Endothelial cell of umbilical vein (primary cell): ENCODE results near the gene CSGALNACT2. TPM values are rescaled to one million over a fixed set of nuclear protein-coding genes. Genes with fewer than 3 reads are reported as not detected.

ENCODE experiments used
- BruUV-seq: library from RNA; stranded (reverse); fragments of 400-500 nt; replicated peaks from 2 replicates; lab custom pipeline; 2021; lab: Mats Ljungman, UMichigan
- CTCF ChIA-PET: fragments of 300-600, 350-600 bp; sonication (Branson Sonifier 250); formaldehyde crosslinking; loops from one replicate; lab custom pipeline; 2021; ENCODE audit warnings: antibody characterized with exemption, inconsistent platforms; lab: Charles Lee
- POLR2A ChIA-PET: fragments of 300-600, 350-600 bp; sonication (Branson Sonifier 250); formaldehyde crosslinking; loops from one replicate; lab custom pipeline; 2021; ENCODE audit warnings: antibody characterized with exemption, inconsistent platforms; lab: Charles Lee
- DNase-seq: peaks from one replicate; pipeline ENCODE4 v3.0.0-alpha.2; 2011; ENCODE audit warnings: low read depth, low spot score
- FAIRE-seq: peaks from 2 replicates; lab custom pipeline; 2011; peaks lifted over from hg19 to GRCh38; lab: Jason Lieb, UNC
- H2AFZ ChIP-seq: 2 replicates; pipeline ENCODE4 v1.6.0; 2012; ENCODE audit warnings: low read depth, low read length, control low read depth, inconsistent platforms
- H3K27ac ChIP-seq: 2 replicates; pipeline ENCODE4 v1.5.1; 2011; ENCODE audit warnings: low read depth, mild to moderate bottlenecking, control low read depth, low read length, moderate library complexity; ENCODE audit not compliant: insufficient read depth
- H3K27me3 ChIP-seq, 2 experiments: 2 replicates each; pipeline versions ENCODE4 v1.6.0 to v1.6.1; 2011; ENCODE audit warnings: low read length in 2 of 2, mixed read lengths in 1 of 2; ENCODE audit not compliant: control insufficient read depth in 2 of 2, insufficient read depth in 2 of 2
- H3K36me3 ChIP-seq, 2 experiments: 2 replicates in 1 of 2; 3 replicates in 1 of 2; pipeline ENCODE4 v1.5.1; 2011; ENCODE audit warnings: low read length in 2 of 2, mild to moderate bottlenecking in 1 of 2, moderate library complexity in 1 of 2; ENCODE audit not compliant: control insufficient read depth in 2 of 2, insufficient read depth in 2 of 2; ENCODE audit errors: extremely low read depth in 1 of 2
- H3K4me1 ChIP-seq: 3 replicates; pipeline ENCODE4 v1.5.1; 2011; ENCODE audit warnings: mild to moderate bottlenecking, low read length; ENCODE audit not compliant: control insufficient read depth, insufficient read depth; ENCODE audit errors: extremely low read depth
- H3K4me2 ChIP-seq: 2 replicates; pipeline ENCODE4 v1.6.1; 2011; ENCODE audit warnings: low read length, control low read depth, mixed read lengths; ENCODE audit not compliant: insufficient read depth
- H3K4me3 ChIP-seq, 3 experiments: fragments of 200-600 bp in 1 of 3; sonication (generic), shearing (Covaris generic) in 1 of 3; replicated peaks in 1 of 3; 2 replicates each; pipeline ENCODE4 v1.5.1; 2011 to 2016; ENCODE audit warnings: control low read depth in 3 of 3, low read length in 3 of 3, mild to moderate bottlenecking in 2 of 3, inconsistent platforms in 1 of 3, low read depth in 1 of 3, moderate library complexity in 1 of 3; ENCODE audit not compliant: insufficient read depth in 1 of 3
- H3K79me2 ChIP-seq: 2 replicates; pipeline ENCODE4 v1.6.0; 2012; ENCODE audit warnings: low read length, inconsistent platforms; ENCODE audit not compliant: control insufficient read depth, insufficient read depth
- H3K9ac ChIP-seq: replicated peaks from 2 replicates; pipeline ENCODE3; 2011; ENCODE audit warnings: low read length, control low read depth; ENCODE audit not compliant: insufficient read depth; ENCODE audit errors: extremely low read depth
- H3K9me1 ChIP-seq: replicated peaks from 3 replicates; pipeline ENCODE4 v1.6.0; 2011; ENCODE audit warnings: mild to moderate bottlenecking, low read length; ENCODE audit not compliant: control insufficient read depth, insufficient read depth; ENCODE audit errors: extremely low read depth
- H3K9me3 ChIP-seq: replicated peaks from 2 replicates; pipeline ENCODE4 v1.5.1; 2012; ENCODE audit warnings: low read length, inconsistent platforms; ENCODE audit not compliant: control insufficient read depth, insufficient read depth
- H4K20me1 ChIP-seq: replicated peaks from 2 replicates; pipeline ENCODE3; 2011; ENCODE audit warnings: mild to moderate bottlenecking, low read length; ENCODE audit not compliant: control insufficient read depth, insufficient read depth; ENCODE audit errors: extremely low read depth
- EZH2 ChIP-seq: IDR thresholded peaks from 2 replicates; pipeline ENCODE4 v1.6.1; 2012; ENCODE audit warnings: borderline replicate concordance, low read depth, mild to moderate bottlenecking, moderate library complexity, low read length, inconsistent platforms; ENCODE audit not compliant: severe bottlenecking
- FOS ChIP-seq: IDR thresholded peaks from 2 replicates; pipeline ENCODE4 v1.6.1; 2011; ENCODE audit warnings: mild to moderate bottlenecking, low read length, moderate library complexity, borderline replicate concordance; ENCODE audit not compliant: insufficient read depth
- GATA2 ChIP-seq: IDR thresholded peaks from 2 replicates; pipeline ENCODE4 v1.7.0; 2011; ENCODE audit warnings: low read depth, mild to moderate bottlenecking, moderate library complexity, mixed read lengths, low read length; ENCODE audit not compliant: insufficient read length, insufficient read depth
- MYC ChIP-seq: IDR thresholded peaks from one replicate; pipeline ENCODE4 v1.6.1; 2011; ENCODE audit warnings: mild to moderate bottlenecking, low read depth, low read length
- POLR2A ChIP-seq: IDR thresholded peaks from 2 replicates; pipeline ENCODE4 v1.6.1; 2012; ENCODE audit warnings: low read depth, mild to moderate bottlenecking, control low read depth, low read length
- POLR2AphosphoS5 ChIP-seq: IDR thresholded peaks from 2 replicates; pipeline ENCODE4 v1.6.1; 2012; ENCODE audit warnings: low read depth, mild to moderate bottlenecking, control low read depth, low read length, moderate library complexity; ENCODE audit not compliant: insufficient read depth
- dilution Hi-C: fragments of 300-500 bp; cut with MboI; formaldehyde crosslinking; loops from one replicate; pipeline ENCODE4 v1.15.0; 2019; ENCODE audit warnings: low sequenced_read_pairs; ENCODE audit not compliant: extremely low pct_ligation_motif_present
- intact Hi-C: fragments of 100-400 bp; cut with micrococcal nuclease; formaldehyde crosslinking; loops from one replicate; pipeline ENCODE4 v1.10.0; 2022
- polyA plus RNA-seq, 4 experiments: library from polyadenylated mRNA; depleted of rRNA in 3 of 4; stranded (reverse) in 3 of 4; unstranded in 1 of 4; fragments of >200 nt; gene quantifications; 2 replicates each; pipeline versions ENCODE4 v1.2.1 to v1.2.3, GENCODE V29; 2011 to 2012; ENCODE audit warnings: missing spikeins in 1 of 4
- total RNA-seq: library from RNA; stranded (reverse); gene quantifications from 2 replicates; pipeline ENCODE4 v1.2.3, GENCODE V29; 2021
- TF ChIP-seq, protein P1 (sequence below), 2 donors: IDR thresholded peaks; 1 replicate in 1 of 2; 2 replicates in 1 of 2; pipeline ENCODE4 v1.5.1; 2011; ENCODE audit warnings: low read length in 2 of 2, mild to moderate bottlenecking in 2 of 2, moderate library complexity in 2 of 2, control low read depth in 1 of 2, inconsistent platforms in 1 of 2, low read depth in 1 of 2; ENCODE audit not compliant: insufficient read depth in 1 of 2; ENCODE audit errors: extremely low read depth in 1 of 2
- TF ChIP-seq, protein P2 (sequence below): IDR thresholded peaks from 2 replicates; pipeline ENCODE4 v1.6.1; 2011; ENCODE audit not compliant: insufficient read depth, insufficient read length

The CSGALNACT2 gene
- total and polyA plus RNA-seq, 2 donors (not counting 3 experiments of a cell fraction or from before 2014, with no cell fraction given) = 9.7 to 17.7 TPM

DNA sequence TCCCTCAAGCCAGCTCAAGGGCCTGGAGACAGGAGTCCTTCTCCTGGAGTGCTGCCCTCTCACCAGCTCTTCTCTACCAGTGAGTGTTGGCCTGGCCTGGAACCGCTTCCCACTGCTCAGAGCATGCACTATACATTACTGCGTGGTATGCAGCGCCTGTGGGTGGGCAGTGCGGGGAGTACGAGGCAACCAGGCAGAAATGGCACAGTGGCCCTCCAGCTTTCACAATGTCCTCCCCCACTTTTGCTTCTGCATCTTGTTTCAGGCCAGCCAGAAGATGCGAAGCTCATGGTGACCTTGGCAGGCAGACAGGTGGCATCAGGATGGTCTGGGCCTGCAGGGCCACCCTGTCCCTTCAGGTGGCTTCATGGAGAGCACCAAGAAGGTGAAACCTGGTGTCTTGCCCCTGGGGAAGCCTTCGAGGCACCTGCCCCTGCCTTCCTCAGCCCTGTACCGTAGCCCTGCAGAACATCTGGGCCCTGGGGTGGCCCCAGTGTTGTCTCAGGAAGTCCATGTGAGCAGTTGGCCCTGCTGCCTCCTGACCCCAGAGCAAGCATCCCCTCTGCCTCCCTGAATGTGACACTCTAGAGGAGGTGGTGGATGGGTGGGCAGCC, 92.8 kb downstream of the CSGALNACT2 start:
- Histone ChIP-seq H3K36me3 (no peaks in the 10 kb centered on the region), H3K9me1 (no peaks in the 10 kb centered on the region), H3K9ac (no peak overlapping the region), H3K4me2 (no peak overlapping the region), H3K27ac (no peak overlapping the region), H3K4me1 (no peaks in the 10 kb centered on the region), H3K79me2 (no peaks in the 10 kb centered on the region), H3K4me3 (no peak overlapping the region), H2AFZ (no peak overlapping the region), H3K9me3 (no peaks in the 10 kb centered on the region), H3K27me3 (peaks cover 23 to 24% of the 10 kb centered on the region in 2 experiments), H4K20me1 (no peaks in the 10 kb centered on the region)
- BruUV-seq = no TSS peak
- FAIRE-seq = no peak
- ChIA-PET CTCF (no interaction called here), POLR2A (no interaction called here)
- dilution Hi-C loops (no loop called here), intact Hi-C loops (no loop called here)
- DNase-seq = no peak
- TF ChIP-seq EZH2 = no peak
- no peak for TF ChIP-seq POLR2AphosphoS5
- no peak for TF ChIP-seq MYC
- TF ChIP-seq, protein P1, sequence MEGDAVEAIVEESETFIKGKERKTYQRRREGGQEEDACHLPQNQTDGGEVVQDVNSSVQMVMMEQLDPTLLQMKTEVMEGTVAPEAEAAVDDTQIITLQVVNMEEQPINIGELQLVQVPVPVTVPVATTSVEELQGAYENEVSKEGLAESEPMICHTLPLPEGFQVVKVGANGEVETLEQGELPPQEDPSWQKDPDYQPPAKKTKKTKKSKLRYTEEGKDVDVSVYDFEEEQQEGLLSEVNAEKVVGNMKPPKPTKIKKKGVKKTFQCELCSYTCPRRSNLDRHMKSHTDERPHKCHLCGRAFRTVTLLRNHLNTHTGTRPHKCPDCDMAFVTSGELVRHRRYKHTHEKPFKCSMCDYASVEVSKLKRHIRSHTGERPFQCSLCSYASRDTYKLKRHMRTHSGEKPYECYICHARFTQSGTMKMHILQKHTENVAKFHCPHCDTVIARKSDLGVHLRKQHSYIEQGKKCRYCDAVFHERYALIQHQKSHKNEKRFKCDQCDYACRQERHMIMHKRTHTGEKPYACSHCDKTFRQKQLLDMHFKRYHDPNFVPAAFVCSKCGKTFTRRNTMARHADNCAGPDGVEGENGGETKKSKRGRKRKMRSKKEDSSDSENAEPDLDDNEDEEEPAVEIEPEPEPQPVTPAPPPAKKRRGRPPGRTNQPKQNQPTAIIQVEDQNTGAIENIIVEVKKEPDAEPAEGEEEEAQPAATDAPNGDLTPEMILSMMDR (IDR thresholded peaks at IDR 0.05; ENCODE audit: extremely low read depth in 1 of 2, insufficient read depth in 1 of 2, low read depth in 1 of 2, low read length in 2 of 2) = no peak
- no peak for TF ChIP-seq POLR2A
- TF ChIP-seq, protein P2, sequence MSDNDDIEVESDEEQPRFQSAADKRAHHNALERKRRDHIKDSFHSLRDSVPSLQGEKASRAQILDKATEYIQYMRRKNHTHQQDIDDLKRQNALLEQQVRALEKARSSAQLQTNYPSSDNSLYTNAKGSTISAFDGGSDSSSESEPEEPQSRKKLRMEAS = no peak
- no peak for TF ChIP-seq FOS
- TF ChIP-seq GATA2 = no peak
